DMS153 treated with DMSO at 0.1 percent for 48 hours (cell line): ENCODE data around the gene KCNAB2.

Experiments
- DNase-seq: peaks from one replicate; lab custom pipeline; 2025; ENCODE audit not compliant: unreplicated experiment; lab: John Stamatoyannopoulos, UW

The KCNAB2 gene

DNA sequence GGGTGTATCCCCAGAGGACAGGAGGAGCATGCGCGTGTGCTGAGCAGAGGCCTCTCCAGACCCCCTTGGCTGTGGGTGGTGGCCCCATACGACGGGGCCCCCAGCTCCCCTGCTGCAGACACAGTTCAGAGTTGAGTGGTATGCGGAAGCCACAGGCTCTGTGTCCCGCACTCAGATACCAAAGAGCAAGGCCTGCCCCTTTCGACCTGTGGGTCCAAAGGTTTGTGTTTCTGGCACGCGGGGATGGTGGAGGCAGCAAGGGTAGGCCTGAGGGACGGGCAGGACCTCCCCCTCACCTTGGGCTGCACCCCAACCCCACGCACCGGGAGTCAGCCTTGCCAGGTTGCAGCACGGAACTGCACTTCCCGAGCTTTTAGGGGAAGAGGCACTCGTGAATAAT, at the start of gene KCNAB2:
KCNAB2 (plus strand) TSS at position 328 of the 400 bp plus-strand sequence. CDS start 5,649 bp downstream, outside the sequence.
- DNase-seq: no peak

GRCh38 chr1:5996641-5997270, 48.9 kb upstream of the KCNAB2 start:
- no peak for DNase-seq

GRCh38 chr1:5997316-5997715, 48.4 kb upstream of the KCNAB2 start:
- no peak for DNase-seq

- no peak for DNase-seq
Observed at GRCh38 chr1:5998051-5998905, 47.4 kb upstream of the KCNAB2 start.

GRCh38 chr1:5998906-5999301, 46.8 kb upstream of the KCNAB2 start:
- DNase-seq: no peak

DNA sequence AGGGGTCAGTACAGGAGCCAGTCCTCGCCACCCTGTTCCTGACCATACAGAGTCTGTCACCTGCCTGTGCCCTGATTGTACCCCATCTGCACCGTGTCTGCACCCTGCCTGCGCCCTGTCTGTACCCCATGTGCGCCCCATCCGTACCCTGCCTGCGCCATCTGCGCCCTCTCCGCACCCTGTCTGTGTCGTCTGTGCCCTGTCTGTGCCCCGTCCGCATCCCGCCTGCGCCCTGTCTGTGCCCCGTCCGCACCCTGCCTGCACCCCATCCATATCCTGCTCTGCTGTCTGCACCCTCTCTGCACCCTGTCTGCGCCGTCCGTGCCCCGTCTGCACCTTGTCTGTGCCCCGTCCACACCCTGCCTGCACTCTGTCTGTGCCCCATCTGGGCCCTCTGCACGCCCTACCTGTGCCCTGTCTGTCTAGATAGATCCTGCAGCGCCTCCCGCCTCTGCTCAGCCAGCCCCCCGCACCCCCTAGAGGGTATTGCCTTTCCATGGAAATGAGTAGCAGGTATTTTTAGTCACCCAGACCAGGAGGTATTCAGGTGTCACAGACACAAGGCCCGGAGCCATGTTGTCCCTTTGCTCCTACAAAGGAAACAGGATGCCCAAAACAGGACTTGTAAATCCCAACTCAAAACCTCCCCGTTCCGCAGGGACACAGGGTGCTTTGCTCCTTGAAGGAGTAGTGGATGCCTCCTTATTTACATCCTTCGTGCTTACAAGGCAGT, 45.8 kb upstream of the KCNAB2 start:
- DNase-seq: no peak

- DNase-seq: no peak
Observed at GRCh38 chr1:6000444-6001288, 45.0 kb upstream of the KCNAB2 start.

GRCh38 chr1:6001992-6002576, 43.6 kb upstream of the KCNAB2 start:
- DNase-seq: peak; percentile 74

- DNase-seq: no peak
Observed at GRCh38 chr1:6002714-6003501, 42.8 kb upstream of the KCNAB2 start.

DNA sequence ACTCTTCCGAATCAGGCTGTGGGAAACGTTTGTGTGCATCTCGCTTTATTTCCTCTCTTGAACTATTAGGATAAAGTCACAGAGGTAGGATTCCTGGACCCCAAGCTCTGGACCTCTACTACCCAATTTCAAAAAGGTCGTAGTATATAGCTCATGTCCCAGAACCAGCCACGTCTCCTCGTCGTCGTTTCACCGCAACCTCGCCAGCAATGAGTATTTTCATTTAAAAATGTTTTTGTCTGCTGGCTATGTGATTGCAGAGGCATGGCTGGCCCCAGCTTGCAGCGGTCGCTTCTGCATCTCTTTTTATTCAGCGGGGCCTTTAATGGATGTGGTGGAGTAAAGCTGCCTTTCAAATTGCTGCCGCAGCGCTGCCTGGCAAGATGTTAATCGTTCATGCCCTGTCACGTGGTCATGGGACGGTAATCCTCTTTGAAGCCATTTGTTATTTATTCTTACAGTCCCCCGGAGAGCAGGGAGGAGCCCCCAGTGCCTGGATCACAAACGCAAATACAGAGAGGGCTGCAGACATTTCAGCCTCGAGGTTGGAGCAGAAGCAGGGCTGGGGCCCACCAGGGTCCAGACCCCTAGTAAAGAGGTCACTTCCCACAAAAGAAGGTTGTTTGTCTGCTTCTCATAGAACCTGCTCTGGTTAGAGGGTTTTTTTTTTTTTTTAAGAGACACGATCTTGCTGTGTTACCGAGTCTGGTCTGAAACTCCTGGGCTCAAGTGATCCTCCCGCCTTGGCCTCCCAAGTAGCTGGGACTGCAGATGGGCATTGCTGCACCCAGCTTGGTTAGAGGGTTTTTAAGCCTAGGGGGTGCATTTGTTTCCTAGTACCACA, 41.9 kb upstream of the KCNAB2 start:
- DNase-seq: peak; percentile 62

DNA sequence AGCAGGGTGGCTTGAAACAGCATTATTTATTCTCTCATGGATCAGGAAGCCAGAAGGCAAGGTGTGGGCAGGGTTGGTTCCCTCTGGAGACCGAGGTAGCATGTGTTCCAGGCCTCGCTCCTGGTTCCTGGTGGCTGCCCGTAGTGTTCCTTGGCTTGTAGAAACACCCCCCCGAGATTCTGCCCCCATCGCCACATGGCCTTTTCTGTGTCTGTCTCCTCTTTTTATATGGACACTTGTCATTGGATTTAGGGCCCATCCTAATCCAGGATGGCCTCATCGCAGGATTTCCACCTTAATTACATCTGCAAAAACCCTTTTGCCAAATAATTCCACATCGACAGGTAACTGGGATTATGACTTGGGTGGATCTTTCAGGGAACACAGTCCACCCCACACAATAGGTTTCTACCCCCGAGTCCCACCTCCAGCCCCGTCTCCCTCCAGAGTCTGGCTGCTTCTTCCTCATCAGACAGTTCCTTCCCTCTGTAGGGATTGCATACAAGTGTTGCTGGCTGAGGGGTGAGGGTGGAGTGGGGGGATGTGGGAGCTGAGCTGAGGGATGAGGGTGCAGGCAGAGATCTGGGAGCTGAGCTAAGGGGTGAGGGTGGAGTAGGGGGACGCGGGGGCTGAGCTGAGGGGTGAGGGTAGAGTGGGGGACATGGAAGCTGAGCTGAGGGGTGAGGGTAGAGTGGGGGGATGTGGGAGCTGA, 41.1 kb upstream of the KCNAB2 start:
- no peak for DNase-seq

DNA sequence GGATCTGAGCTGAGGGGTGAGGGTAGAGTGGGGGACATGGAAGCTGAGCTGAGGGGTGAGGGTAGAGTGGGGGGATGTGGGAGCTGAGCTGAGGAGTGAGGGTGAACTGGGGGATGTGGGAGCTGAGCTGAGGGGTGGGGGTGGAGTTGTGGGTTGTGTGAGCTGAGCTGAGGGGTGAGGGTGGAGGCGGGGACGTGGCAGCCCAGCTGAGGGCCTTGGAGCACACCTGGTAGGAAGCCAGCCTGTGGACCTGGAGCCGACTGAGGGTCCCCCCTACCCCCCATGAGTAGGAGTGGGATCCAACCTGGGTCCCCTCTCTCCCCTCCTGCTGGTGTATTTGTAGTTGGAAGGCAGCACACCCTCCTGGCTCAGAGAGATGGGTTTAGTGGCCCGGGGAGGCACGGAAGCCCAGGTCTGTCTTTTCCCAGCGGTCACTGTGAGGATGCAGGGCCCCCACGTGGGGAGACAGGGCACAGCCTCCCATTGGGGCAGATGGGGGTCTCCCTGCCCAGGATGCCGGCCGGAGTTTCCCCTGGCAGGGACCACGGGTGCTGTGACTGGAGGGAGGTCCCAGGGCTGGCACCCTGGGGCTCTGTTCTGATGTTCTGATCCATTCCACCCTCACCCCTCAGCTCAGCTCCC, 40.3 kb upstream of the KCNAB2 start:
- no peak for DNase-seq

GRCh38 chr1:6006882-6007281, 38.8 kb upstream of the KCNAB2 start:
- DNase-seq: no peak

GRCh38 chr1:6007318-6008083, 38.2 kb upstream of the KCNAB2 start:
- no peak for DNase-seq

DNA sequence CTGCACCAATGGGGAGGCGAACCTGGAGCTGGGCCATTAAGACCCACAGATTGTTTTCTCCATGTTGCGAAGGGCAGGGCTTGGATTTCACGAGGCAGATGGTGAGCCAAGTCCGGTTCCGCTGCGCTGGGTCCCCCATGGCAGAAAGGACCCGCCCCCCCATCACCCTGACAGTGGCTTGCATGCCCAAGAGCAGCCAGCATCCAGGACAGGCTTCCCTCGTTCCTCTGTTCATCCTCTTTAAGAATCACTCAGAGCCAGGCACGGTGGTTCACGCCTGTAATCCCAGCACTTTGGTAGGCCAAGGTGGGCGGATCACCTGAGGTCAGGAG, 37.6 kb upstream of the KCNAB2 start:
- no peak for DNase-seq

DNA sequence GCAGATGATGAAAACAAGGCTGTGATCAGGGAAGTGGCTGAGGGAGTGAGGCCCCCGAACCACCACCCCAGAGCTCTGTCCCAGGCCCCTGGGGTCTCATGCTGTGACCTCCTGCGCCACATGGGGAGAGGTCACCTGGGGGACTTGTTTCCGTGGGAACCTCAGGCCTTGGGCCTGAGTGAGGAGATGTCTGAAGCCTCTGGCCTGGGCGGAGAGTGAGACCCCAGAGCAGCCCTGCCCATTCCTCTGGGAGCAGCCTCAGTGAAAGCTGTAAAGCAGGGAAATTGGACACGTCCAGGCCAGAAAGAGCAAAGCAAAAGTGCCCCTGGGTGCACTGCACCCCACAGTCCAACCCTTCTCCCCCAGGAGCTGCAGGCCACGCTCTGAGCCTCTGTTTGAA, 37.0 kb upstream of the KCNAB2 start:
- no peak for DNase-seq
